Sigmoid colon (tissue), 7 donors: ENCODE measurements around the gene OPRM1. TPM values are rescaled to one million over a fixed set of nuclear protein-coding genes. Genes with fewer than 3 reads are reported as not detected.

ENCODE experiments used
- DNase-seq: peaks from one replicate; pipeline ENCODE4 v3.0.0-alpha.2; 2019
- H3K27ac ChIP-seq, 4 donors: fragments of 200-600 bp; sonication (generic); one replicate each; pipeline ENCODE4 v1.5.1; 2016 to 2019; ENCODE audit warnings: mild to moderate bottlenecking in 1 of 4
- H3K27me3 ChIP-seq, 3 donors: fragments of 200-600 bp; sonication (generic); one replicate each; pipeline ENCODE4 v1.5.1; 2019; ENCODE audit warnings: mild to moderate bottlenecking in 1 of 3
- H3K36me3 ChIP-seq, 4 donors: fragments of 200-600 bp; sonication (generic); one replicate each; pipeline ENCODE4 v1.5.1; 2016 to 2019
- H3K4me1 ChIP-seq, 4 donors: fragments of 200-600 bp; sonication (generic); one replicate each; pipeline ENCODE4 v1.5.1; 2017 to 2019
- H3K4me3 ChIP-seq, 4 donors: fragments of 200-600 bp; sonication (generic); one replicate each; pipeline ENCODE4 v1.5.1; 2017 to 2019; ENCODE audit warnings: mild to moderate bottlenecking in 2 of 4, moderate library complexity in 1 of 4
- H3K9me3 ChIP-seq, 4 donors: fragments of 200-600 bp in 3 of 4; sonication (generic) in 3 of 4; one replicate each; pipeline versions ENCODE4 v1.5.1 to v1.6.1; 2013 to 2019
- CTCF ChIP-seq, 4 experiments: fragments of 450-650 bp in 3 of 4; fragments of 200-600 bp in 1 of 4; IDR thresholded peaks; one replicate each; pipeline ENCODE4 v1.5.1; 2016 to 2019; ENCODE audit warnings: antibody characterized with exemption in 4 of 4, mild to moderate bottlenecking in 3 of 4, moderate library complexity in 2 of 4
- EP300 ChIP-seq, 4 donors: sonication (generic); formaldehyde crosslinking; IDR thresholded peaks; one replicate each; pipeline ENCODE4 v1.6.1; 2017; ENCODE audit warnings: antibody characterized with exemption in 4 of 4
- POLR2A ChIP-seq, 2 donors: fragments of 450-650 bp; IDR thresholded peaks; one replicate each; pipeline ENCODE4 v1.6.1; 2016; ENCODE audit warnings: antibody characterized with exemption in 2 of 2, mild to moderate bottlenecking in 2 of 2, moderate library complexity in 2 of 2
- POLR2AphosphoS5 ChIP-seq, 4 donors: sonication (generic); formaldehyde crosslinking; IDR thresholded peaks; one replicate each; pipeline ENCODE4 v1.6.1; 2017; ENCODE audit warnings: antibody characterized with exemption in 4 of 4
- WGBS, 2 donors: extraction: QIAGEN DNeasy Blood & Tissue Kit; methylation state at CpG; one replicate each; pipeline ENCODE4 v1.1.7; 2013; 5-methylcytosine and 5-hydroxymethylcytosine counted together
- intact Hi-C: fragments of 100-400 bp; cut with DNase I; formaldehyde crosslinking; loops from one replicate; pipeline ENCODE4 v1.15.1; 2023
- polyA plus RNA-seq, 3 donors: library from polyadenylated mRNA; stranded (reverse); fragments of 200-250 nt; gene quantifications; one replicate each; pipeline ENCODE4 v1.2.3, GENCODE V29; 2013
- total RNA-seq, 4 donors: library from RNA; depleted of rRNA; stranded (reverse); fragments of >200 nt; gene quantifications; one replicate each; pipeline ENCODE4 v1.1.0, GENCODE V29; 2016
- donor health status: healthy with polysubstance abuse.
- donor health status: Bipolar disorder and iron deficiency.
- donor health status: healthy.

The OPRM1 gene
- total and polyA plus RNA-seq, 7 donors = 0.19 to 3.3 (median 0.49) TPM; not detected in 2

GRCh38 chr6:154001494-154002285, 37.4 kb upstream of the OPRM1 start:
- Histone ChIP-seq H3K36me3 (no peaks in the 10 kb centered on the region), H3K4me1 (no peaks in the 10 kb centered on the region), H3K4me3 (no peak overlapping the region), H3K27me3 (no peaks in the 10 kb centered on the region), H3K27ac (no peak overlapping the region), H3K9me3 (no peaks in the 10 kb centered on the region)
- intact Hi-C loops = no loop called here
- 85 to 88% methylated on average over 10 of the region's 10 CpGs for WGBS, 2 donors
- TF ChIP-seq POLR2AphosphoS5 (IDR thresholded peaks at IDR 0.05) (no peak), EP300 (IDR thresholded peaks at IDR 0.05) (no peak), POLR2A (IDR thresholded peaks at IDR 0.05) (no peak), CTCF (IDR thresholded peaks at IDR 0.05) (no peak)
- no peak for DNase-seq

- no peak overlapping the region for H3K27ac ChIP-seq
- WGBS, 2 donors = 82 to 89% methylated on average over 5 of the region's 5 CpGs
- no peaks in the 10 kb centered on the region for H3K27me3 ChIP-seq
- H3K4me3 ChIP-seq = no peak overlapping the region
- no peak for DNase-seq
- no peak for TF ChIP-seq CTCF (IDR thresholded peaks at IDR 0.05)
- TF ChIP-seq EP300 (IDR thresholded peaks at IDR 0.05) = no peak
- TF ChIP-seq POLR2A (IDR thresholded peaks at IDR 0.05) = no peak
- TF ChIP-seq POLR2AphosphoS5 (IDR thresholded peaks at IDR 0.05) = no peak
- H3K4me1 ChIP-seq = no peaks in the 10 kb centered on the region
- H3K36me3 ChIP-seq = no peaks in the 10 kb centered on the region
- intact Hi-C loops = no loop called here
- H3K9me3 ChIP-seq = no peaks in the 10 kb centered on the region
These were observed 36.1 kb upstream of the OPRM1 start for GRCh38 chr6:154002894-154003293.

- TF ChIP-seq POLR2A (IDR thresholded peaks at IDR 0.05) (no peak), POLR2AphosphoS5 (IDR thresholded peaks at IDR 0.05) (no peak), EP300 (IDR thresholded peaks at IDR 0.05) (no peak), CTCF (IDR thresholded peaks at IDR 0.05) (no peak)
- Histone ChIP-seq H3K27ac (no peak overlapping the region), H3K27me3 (no peaks in the 10 kb centered on the region), H3K4me3 (no peak overlapping the region), H3K4me1 (no peaks in the 10 kb centered on the region), H3K9me3 (no peaks in the 10 kb centered on the region), H3K36me3 (no peaks in the 10 kb centered on the region)
- 73 to 83% methylated on average over 1 of the region's 1 CpG for WGBS, 2 donors
- intact Hi-C loops = no loop called here
- DNase-seq = no peak
These were observed 28.7 kb upstream of the OPRM1 start for GRCh38 chr6:154010371-154010770.

- Histone ChIP-seq H3K4me3 (no peak overlapping the region), H3K4me1 (no peaks in the 10 kb centered on the region), H3K27me3 (no peaks in the 10 kb centered on the region), H3K9me3 (no peaks in the 10 kb centered on the region), H3K27ac (no peak overlapping the region), H3K36me3 (no peaks in the 10 kb centered on the region)
- TF ChIP-seq EP300 (IDR thresholded peaks at IDR 0.05) (no peak), POLR2A (IDR thresholded peaks at IDR 0.05) (no peak), POLR2AphosphoS5 (IDR thresholded peaks at IDR 0.05) (no peak), CTCF (IDR thresholded peaks at IDR 0.05) (no peak)
- intact Hi-C loops = no loop called here
- no peak for DNase-seq
- whole genome bisulfite sequencing, 2 donors = 64 to 76% methylated on average over 2 of the region's 2 CpGs
These were observed 26.2 kb upstream of the OPRM1 start for GRCh38 chr6:154012852-154013251.
